Adipocyte (in vitro differentiated cells): Measurements from ENCODE around the gene LGALS9B.
"Not testable (repeated sequence)": the region's sequence is repeated elsewhere in the genome, so short reads cannot be mapped to it uniquely, and the experiment has no call there.

ENCODE experiments used
- DNase-seq: peaks from one replicate; pipeline ENCODE4 v3.0.0-alpha.2; 2015; ENCODE audit warnings: low read depth
- H3K27me3 ChIP-seq: replicated peaks from 2 replicates; pipeline ENCODE4 v1.7.0; 2013; ENCODE audit warnings: mild to moderate bottlenecking, low read length, moderate library complexity; ENCODE audit not compliant: control insufficient read depth, insufficient read depth
- H3K36me3 ChIP-seq: 2 replicates; pipeline ENCODE4 v1.7.0; 2013; ENCODE audit warnings: low read length, mild to moderate bottlenecking, moderate library complexity; ENCODE audit not compliant: control insufficient read depth, insufficient read depth, severe bottlenecking
- H3K4me1 ChIP-seq: 2 replicates; pipeline ENCODE4 v1.7.0; 2013; ENCODE audit warnings: mild to moderate bottlenecking, low read length, moderate library complexity; ENCODE audit not compliant: control insufficient read depth, insufficient read depth
- H3K4me3 ChIP-seq: 2 replicates; pipeline ENCODE4 v1.7.0; 2013; ENCODE audit warnings: mild to moderate bottlenecking, low read length, moderate library complexity
- H3K9ac ChIP-seq: 2 replicates; pipeline ENCODE4 v1.7.0; 2013; ENCODE audit warnings: mild to moderate bottlenecking, low read length, moderate library complexity
- H3K9me3 ChIP-seq: 2 replicates; pipeline ENCODE4 v1.7.0; 2013; ENCODE audit warnings: mild to moderate bottlenecking, low read length, moderate library complexity; ENCODE audit not compliant: control insufficient read depth

LGALS9B gene

DNA sequence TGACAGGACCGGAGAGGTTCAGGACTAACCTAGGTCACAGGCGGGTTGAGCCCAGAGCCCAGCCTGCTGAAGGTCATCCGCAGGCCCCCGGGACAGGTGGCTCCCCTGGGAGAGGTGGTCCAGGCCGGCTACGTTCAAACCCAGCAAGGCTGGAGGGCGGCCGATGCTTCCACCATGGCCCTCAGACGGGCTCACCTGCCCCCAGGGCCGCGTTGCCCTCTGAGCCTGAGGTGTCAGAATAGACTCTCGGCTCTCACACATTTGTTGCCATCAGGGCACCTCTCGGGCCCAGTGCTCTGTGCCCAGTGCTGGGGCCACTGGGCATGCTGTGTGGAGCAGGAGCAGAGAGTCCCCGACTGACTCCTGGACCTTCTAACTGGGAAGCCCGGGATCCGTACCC lies 23.2 kb downstream of the LGALS9B start:
- H3K4me1 ChIP-seq, H3K27me3 ChIP-seq, H3K9me3 ChIP-seq, H3K36me3 ChIP-seq, H3K4me3 ChIP-seq, H3K9ac ChIP-seq, DNase-seq: not testable (repeated sequence)

DNA sequence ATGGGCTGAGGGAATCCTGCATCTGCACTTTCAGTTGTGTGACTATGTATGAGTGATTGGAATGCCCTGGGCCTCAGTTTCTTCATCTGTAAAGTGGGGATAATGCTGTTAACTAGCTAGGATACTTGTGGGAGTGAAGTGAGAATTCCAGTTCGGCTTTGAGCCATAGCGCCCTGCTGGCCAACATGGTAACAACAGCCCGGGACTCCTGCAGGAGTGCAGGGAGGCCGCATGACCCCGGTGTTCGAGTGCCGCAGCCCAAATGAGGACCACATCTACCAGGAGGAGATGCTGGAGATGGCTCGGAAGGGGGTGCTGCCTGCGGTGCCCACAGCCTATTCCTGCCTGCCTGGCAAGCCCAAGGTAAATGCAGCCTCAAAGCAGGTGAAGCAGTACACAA lies 23.7 kb downstream of the LGALS9B start:
- H3K4me3 ChIP-seq, H3K4me1 ChIP-seq, H3K9me3 ChIP-seq, H3K36me3 ChIP-seq, H3K27me3 ChIP-seq, H3K9ac ChIP-seq, DNase-seq: not testable (repeated sequence)

DNA sequence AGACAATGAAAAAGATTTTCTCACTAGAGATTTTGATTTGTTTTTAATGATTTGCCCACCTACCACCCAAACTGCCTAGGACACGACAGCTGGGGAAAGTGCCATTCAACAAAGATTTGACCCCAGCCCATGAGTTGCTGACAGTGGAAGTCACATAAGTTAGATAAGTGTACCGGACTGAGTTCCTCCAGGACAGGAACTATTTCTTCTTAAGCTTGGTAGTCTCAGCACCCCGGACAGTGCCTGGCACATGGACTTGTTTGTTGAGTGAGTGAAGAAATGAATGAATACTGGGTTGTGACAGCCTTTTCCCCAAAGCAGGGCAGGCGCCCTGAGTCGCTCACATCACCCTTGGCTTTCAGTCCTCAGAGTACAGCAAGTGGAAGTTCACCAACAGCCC lies 26.7 kb downstream of the LGALS9B start:
- H3K9ac ChIP-seq, H3K27me3 ChIP-seq, H3K36me3 ChIP-seq, DNase-seq, H3K9me3 ChIP-seq, H3K4me1 ChIP-seq, H3K4me3 ChIP-seq: not testable (repeated sequence)

DNA sequence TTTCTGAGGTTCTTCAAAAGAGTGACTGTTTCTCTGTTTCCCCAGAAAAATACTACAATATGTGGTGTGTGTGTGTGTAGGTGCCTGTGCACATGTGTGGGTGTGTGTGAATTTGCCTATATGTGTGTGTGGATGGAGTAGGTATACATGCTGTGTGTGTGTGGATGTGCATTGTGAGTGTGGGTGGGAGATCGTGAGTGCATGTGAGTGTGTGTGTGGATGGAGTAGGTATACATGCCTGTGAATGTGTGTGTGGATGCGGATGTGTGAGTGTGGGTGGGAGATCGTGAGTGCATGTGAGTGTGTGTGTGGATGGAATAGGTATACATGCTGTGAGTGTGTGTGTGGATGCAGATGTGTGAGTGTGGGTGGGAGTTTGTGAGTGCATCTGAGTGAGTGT lies 32.2 kb downstream of the LGALS9B start:
- H3K9ac ChIP-seq, H3K4me1 ChIP-seq, DNase-seq, H3K9me3 ChIP-seq, H3K27me3 ChIP-seq, H3K4me3 ChIP-seq, H3K36me3 ChIP-seq: not testable (repeated sequence)

DNA sequence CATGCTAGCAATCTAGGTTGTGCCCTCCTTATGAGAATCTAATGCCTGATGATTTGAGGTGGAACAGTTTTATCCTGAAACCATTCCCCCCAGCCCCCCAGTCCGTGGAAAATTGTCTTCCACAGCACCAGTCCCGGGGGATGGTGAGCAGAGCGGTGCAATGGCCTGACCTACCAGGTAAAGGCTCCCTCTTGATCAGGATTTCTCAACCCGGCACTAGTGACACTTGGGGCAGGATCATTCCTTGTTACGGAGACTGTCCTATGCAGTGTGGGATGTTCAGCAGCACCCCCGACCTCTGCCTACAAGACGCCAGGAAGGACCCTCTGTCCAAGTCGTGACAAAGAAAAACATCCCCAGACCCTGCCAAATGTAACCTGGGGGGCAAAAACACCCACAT lies 34.0 kb downstream of the LGALS9B start:
- not testable (repeated sequence) for H3K4me1 ChIP-seq, H3K36me3 ChIP-seq, H3K9me3 ChIP-seq, H3K4me3 ChIP-seq, DNase-seq, H3K27me3 ChIP-seq, H3K9ac ChIP-seq

DNA sequence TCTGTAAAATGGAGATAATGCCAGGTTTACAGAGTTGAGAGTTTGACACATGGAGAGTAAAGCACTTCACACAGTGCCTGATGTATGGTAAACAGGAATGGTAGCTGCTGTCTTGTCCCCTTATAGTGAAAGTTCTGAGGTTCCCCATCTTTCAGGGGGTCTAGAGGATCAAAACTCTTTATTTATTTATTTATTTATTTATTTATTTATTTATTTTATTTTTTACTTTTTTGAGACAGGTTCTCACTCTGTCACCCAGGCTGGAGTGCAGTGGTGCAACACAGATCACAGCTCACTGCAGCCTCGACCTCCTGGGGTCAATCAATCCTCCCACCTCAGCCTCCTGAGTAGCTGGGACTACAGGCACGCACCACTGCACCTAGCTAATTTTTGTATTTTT lies 40.1 kb downstream of the LGALS9B start:
- DNase-seq, H3K9ac ChIP-seq, H3K4me3 ChIP-seq, H3K27me3 ChIP-seq, H3K4me1 ChIP-seq, H3K9me3 ChIP-seq, H3K36me3 ChIP-seq: not testable (repeated sequence)

DNA sequence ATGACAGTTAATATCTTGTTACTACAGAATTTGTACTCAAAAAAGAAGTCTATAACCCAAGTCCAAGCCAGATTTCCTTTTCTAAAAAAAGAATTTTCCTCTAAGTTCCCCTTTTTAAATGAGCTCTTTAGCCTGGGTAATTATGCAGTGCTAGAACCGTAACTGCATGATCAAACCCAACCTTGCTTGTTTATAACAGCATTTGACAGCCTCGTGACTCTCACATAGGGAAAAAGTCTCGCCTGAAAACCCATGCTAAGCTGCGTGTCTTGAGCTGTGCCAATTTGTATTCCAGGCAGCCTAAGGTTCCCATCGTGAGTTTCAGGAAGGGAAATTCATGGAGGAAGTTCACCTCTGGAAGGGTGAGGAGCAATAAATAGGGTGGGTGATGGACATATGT lies 44.5 kb downstream of the LGALS9B start:
- H3K36me3 ChIP-seq, H3K9ac ChIP-seq, H3K9me3 ChIP-seq, H3K4me3 ChIP-seq, H3K4me1 ChIP-seq, H3K27me3 ChIP-seq, DNase-seq: not testable (repeated sequence)

DNA sequence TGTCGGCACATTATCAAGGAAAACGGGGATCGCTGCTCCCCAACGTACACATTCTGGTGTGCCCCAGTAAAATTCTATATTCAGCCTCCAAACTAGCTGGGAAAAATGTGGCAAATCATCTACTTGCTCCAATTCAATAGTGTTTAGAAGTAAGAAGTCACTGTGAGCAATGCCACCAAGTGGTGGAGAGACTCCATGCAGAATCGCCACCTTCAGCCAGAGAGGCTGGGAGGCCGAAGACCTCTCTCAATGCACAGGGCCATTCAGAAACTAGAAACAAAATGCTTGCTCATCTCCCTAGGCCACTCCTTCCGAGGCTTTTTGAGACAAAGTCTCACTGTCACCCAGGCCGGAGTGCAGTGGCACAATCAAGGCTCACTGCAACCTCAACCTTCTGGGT lies 48.5 kb downstream of the LGALS9B start:
- not testable (repeated sequence) for H3K4me3 ChIP-seq, H3K9ac ChIP-seq, H3K36me3 ChIP-seq, DNase-seq, H3K4me1 ChIP-seq, H3K9me3 ChIP-seq, H3K27me3 ChIP-seq

DNA sequence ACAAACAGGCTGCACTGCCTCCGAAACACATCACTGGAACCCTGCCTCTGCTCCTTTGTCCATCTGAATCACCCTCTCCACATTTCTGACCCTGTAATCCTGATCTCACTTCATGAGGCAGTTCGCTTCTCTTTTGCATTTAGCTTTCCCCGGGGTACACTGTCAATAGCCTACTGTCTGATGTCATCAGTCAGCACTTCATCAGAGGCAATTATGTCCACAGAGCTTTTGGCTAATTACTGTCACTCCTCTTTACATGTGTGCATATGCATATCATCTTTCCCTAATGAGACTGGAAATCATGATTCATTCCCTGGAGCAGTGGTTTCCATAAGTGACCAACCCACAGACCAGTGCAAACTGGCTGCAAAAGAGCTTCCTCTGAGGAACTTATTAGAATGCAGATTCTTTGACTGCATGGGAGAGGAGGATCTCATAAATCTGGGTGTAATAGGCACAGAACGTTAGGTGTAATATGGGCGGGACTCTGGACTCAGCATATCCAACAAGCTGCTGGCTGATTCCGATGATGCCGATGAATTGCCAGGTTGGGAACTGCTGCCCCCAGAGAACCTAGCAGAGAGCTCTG lies 49.8 kb downstream of the LGALS9B start:
- not testable (repeated sequence) for H3K4me1 ChIP-seq, DNase-seq

DNA sequence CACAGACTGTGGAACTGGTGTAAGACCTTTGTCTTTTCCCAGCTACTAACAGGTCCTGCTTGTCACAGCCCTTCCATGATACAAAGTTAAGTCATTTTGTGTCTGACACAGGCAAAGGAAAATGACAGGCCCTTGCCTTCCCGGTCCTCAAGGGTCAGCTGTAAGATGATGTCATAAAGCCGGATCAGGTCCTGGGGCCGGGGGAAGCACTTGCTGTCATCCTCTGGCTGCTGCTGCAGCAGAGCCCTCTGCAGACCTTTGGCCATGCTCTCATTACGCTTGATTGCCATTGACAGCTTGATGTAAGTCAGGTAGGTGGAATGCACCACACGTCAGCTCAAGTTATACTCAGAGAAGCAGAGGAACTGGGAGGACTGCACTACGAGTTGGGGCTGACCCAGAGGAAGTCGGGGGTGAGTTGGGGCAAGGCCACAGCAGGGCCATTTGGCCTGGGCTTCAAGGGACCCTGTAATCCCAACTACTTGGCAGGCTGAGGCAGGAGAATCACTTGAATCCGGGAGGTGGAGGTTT lies 50.9 kb downstream of the LGALS9B start:
- DNase-seq, H3K36me3 ChIP-seq, H3K4me3 ChIP-seq, H3K4me1 ChIP-seq, H3K9me3 ChIP-seq, H3K9ac ChIP-seq, H3K27me3 ChIP-seq: not testable (repeated sequence)

More for the DNA sequence above, 49.8 kb downstream of the LGALS9B start:
- not testable (repeated sequence) for H3K9ac ChIP-seq, H3K9me3 ChIP-seq, H3K4me3 ChIP-seq, H3K27me3 ChIP-seq, H3K36me3 ChIP-seq

DNA sequence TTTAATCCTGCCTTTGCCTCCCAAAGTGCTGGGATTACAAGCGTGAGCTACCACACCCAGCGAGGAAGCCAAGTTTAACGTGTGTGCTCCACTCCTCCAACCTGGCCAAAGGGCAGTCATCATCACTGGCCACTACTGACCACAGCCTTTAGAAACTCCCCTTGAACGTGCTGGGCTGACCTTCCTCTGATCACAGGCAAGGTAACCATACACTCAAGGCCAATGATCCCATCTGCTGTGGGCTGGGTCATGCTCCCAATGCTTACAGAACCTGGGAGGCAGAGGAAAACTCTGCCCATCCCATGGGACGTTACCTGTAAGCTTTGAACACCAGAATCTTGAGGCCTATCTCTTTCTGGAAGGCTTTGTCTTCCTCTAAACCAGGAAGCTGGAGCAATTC lies 51.9 kb downstream of the LGALS9B start:
- DNase-seq, H3K9me3 ChIP-seq, H3K36me3 ChIP-seq, H3K4me1 ChIP-seq, H3K9ac ChIP-seq, H3K27me3 ChIP-seq, H3K4me3 ChIP-seq: not testable (repeated sequence)

DNA sequence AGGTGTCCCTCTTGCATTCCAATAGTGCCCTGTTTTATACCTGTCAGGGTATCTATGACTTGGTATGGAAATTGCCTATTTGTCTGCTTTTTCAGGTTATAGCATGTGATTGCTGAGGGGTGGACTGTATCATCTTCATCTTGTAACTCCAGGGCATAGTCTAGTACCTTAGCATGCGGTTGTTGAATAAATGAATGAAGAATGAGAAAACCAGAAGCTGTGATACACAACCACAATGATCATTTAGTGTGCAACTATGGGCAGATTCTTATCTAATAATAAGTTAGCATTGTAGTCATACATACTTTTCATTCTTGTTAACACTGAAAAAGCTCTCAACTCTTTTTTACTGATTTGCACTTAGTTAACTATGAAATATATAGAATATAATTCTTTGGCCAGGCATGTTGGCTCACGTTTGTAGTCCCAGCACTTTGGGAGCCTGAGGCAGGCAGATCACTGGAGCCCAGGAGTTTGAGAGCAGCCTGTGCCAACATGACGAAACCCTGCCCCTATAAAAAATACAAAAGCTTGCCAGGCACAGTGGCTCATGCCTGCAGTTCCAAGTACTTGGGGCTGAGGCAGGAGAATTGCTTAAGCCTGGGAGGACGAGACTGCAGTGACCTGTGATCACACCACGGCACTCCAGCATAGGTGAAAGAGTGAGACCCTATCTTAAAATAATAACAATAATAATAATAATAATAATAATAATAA lies 65.9 kb downstream of the LGALS9B start:
- H3K27me3 ChIP-seq, H3K9me3 ChIP-seq, H3K4me1 ChIP-seq, H3K9ac ChIP-seq, H3K4me3 ChIP-seq, DNase-seq, H3K36me3 ChIP-seq: not testable (repeated sequence)
